ENCODE data around the gene HNRNPC.
"Not testable (repeated sequence)": the region's sequence is repeated elsewhere in the genome, so short reads cannot be mapped to it uniquely, and the experiment has no call there.

Gene HNRNPC

DNA sequence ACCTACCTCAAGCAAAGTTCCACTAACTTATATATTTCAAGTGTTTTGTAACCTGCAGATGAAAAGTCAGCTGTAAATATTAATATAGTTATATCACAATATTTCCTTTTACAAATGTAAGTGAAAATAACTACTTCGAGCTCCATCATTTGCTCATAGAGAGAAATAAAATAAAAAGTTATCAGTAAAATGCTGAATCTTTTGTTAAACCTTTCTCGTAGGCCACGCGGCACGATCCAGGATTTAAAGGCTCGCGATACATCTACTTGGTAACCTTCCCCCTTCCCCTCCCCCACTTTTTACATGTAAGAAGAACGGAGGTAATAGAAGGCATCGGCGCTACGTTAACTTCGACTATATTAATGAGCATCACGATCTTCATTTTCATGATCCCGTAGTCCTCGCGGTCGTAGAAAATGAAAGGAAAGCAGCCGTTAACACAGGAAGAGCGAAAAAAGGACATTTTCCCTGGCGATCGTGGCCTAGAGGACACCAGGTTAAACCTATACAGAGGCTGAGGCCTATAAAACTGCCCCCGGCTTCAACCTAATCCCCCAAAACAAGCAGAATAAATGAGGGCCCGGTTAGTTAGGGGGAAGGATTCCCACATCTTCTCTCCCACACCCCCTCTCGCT is 508 bp downstream of the HNRNPC start:
- peak; percentile 63 for DNase-seq

DNA sequence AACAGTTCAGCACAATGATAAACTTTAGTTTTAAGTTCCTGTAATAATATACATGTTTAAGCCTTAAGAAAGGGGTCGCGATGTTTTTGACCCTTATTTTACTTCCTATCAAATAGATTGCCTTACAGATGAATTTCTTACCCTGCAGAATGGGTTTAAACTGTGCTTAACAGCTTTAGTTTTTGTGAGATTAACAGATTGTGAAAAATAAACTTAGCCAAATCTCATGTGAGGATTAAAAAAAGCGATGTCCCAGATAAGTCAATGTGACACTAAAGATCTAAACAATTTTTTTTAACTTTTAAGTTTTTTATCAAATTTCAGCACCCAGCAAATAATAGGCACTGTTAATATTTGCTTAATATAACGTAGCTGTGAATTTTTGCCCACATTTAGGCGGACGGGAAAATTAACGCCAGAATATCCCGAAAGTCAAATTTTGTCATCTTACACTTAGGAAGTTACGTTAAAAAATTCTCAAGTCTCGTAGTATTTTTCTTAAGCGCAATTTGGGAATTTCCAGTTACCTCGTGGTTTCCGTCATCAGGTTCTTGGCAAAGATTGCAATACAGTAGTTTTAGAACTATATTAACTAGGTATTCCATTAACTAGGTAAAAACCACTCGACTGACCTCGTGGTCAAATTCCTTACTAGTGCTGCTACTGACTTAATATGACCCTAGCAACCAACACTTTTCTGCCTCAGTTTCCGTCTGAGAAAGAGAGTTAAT is 1.2 kb downstream of the HNRNPC start:
- peak; percentile 23 for DNase-seq

DNA sequence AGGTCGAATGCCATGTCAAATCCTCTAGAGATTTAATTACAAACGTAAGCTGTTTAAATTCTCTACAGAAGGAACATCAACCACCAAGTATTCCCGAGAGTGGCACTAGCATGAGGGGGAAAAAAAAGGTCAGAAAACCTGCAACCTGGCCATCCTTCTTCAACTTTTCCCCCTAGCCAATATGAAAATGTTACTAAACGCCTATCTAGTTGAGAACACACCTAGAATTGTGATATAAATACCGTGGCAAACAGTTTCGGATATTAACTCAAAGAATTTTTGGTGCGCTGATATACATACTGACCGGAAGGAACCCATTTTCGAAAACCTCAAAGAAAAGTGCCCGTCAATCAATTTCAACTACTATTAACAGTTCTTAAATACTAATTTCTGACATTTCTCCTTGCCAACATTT is 1.8 kb downstream of the HNRNPC start:
- DNase-seq, result peak; percentile 45

DNA sequence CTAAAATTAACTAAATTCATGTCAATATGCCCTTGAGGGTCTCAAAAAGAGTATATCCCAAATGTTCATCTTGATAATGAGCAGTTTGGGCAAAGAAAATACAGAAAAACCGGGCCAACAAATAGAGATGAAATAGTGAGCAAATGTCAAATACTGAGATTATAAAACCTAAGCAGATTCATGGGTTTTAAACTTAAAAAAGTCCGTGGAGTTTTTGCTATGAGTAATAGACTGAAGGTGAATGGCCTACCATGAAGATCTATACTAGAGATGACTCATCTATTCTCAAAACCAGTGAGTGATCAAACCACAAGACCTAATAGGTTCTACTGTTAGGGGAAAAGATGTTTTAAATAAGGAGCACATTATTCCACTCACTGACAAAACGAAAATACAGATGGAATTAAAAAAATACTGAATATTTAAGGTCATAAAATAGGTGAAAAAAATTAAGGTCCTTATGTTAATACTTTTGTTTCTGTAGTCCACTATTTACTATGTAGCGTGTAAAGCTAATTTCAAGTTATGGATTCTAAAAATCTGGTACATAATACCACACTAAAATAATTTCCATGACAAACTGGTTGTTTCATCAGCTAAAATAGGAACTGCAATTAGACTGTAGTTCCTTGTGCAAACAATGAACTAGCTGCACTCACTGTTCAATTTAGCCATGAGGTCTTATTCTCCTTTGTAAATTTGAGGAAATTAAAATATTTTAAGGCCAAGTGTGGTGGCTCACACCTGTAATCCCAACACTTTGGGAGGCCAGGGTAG is 5.0 kb downstream of the HNRNPC start:
- DNase-seq, result no peak

DNA sequence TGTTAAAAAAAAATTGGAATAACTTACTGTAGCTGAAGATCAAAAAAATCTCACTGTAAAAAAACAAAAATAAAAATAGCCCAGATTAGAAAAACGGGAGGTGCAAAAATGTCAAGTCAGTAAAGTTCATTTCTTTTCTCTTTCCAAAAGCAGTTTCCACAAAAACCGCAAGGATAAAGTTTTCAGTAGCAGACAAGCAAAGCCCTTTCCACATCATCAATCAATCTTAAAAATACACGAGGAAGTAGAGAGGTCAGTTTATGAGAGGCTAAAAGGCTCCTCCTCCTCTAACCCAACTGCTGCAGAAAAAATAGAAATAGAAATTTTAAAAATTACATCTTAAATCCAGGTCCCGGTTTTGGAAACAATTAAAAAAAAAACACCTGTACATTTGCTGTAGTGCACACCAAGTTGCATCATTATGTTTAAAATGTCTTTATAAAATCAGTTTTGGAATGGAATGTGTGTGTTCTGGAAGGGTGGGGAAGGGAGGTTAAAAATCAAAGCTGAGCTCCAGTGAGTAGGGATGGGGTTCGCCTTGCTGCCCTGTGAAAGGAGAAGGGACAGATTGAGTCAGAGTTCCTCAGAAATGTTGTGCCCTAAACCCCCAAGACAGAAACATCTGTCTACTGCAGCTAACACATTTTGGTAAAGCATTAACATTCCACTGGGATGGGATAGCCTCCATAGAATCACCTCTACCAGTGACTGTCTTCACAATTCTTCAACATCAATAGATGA is 5.8 kb downstream of the HNRNPC start:
- DNase-seq, result peak; percentile 35

DNA sequence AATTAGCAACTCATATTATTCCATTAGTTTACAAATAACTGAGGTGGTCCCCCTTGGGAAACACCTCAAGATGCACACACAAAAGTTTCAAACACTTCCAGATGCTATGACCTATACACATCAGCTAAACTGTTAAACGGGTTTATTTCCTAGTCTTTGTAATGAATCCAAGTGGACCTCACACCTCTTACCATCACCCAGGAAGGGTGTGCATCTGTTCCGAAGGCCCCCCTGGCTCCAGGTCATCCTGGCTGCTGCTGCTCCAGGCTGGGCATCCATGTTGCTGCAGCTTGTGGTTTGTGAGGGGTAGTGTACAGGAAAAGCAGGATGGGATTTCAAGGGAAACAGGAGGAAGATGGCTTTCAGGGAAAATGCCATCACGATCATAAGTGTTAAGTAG is 6.8 kb downstream of the HNRNPC start:
- no peak for DNase-seq

DNA sequence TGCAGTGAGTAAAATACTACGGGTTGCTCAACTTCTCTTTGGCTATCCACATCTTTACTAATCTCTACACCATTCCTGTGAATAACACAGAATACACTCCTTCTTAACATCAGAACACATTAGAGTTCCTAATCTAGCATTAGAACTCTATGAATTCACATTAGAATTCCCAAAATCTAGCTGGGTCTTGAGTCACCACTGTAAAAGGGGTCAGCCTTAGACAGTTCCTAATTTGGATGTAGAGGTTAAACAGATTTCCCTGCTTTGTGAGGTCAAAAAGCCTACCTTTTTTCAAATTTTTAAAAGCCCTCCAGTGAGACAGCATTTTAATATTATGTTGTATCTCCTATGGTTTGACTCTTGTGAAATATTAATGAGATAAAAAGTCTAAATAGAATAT is 7.4 kb downstream of the HNRNPC start:
- DNase-seq, result no peak

DNA sequence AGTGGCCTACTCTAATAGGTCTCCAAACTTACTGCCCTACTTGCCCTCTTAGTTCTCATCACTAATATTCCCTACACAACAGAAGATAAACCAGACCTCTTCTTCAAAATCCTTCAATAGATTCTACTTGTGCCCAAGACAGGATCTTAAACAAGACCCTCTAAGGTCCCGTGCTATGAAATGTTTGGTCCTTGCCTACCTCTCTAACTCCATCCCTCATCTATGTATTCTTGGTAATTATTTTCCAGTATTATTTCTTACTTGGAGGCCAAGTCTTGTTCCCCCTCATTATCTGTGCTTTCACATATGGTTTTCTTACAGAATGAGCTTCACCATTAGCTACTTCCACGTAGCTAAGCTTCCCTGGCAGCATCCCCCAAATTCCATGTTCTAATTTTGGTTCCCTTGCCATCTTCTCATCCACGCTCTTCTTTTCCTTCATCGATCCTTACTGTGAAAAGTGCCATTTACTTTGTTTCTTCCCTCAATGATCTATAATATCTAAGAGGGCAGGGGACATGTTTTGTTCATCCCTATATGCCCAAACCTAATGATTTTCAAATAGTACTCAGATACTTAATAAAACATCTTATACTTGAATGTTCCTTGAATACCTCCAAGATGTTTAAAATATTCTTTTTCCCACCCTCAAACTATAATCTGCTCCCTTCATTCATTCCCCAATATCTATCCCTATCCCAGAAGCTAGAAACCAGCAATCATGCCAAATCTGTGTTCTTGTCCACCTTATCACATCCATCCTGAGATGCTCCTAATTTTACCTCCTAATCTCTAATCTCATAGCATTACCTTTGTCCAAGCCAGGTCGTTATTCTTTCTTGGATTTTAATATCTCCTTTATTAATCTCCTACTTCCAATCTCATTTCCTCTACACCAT is 10.1 kb downstream of the HNRNPC start:
- no peak for DNase-seq

DNA sequence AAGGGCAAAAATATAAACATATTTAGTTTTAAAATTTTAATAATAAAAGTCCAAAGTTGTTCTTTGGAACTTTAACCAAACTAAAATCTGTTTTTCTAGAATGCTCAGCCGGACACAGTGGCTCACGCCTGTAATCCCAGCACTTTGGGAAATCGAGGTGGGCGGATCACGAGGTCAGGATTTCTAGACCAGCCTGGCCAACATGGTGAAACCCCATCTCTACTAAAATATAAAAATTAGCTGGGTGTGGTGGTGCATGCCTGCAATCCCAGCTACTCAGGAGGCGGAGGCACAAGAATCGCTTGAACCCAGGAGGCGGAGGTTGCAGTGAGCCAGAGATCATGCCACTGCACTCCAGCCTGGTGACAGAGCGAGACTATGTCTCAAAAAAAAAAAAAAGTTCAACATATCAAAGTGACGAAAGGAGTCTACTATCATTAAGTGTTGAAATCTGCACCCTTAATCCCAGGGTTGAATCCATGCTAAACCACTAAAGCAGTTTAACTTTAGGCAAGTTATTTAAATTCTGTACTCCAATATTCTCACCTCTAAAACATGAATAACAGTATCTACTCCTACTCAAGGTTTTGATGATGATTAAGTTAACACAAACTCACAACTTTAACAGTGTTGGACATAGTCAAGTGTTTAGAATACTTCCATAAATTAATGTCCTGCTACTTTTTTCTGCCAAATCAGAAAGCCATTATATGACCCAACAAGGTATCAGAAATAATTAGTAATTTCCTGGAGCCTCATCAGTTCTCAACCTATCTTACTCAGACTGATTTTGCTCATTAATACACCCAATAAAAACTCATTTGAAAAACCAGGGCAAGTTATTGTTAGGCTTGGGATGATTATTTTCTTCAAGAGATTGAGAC is 11.0 kb downstream of the HNRNPC start:
- DNase-seq, result no peak

DNA sequence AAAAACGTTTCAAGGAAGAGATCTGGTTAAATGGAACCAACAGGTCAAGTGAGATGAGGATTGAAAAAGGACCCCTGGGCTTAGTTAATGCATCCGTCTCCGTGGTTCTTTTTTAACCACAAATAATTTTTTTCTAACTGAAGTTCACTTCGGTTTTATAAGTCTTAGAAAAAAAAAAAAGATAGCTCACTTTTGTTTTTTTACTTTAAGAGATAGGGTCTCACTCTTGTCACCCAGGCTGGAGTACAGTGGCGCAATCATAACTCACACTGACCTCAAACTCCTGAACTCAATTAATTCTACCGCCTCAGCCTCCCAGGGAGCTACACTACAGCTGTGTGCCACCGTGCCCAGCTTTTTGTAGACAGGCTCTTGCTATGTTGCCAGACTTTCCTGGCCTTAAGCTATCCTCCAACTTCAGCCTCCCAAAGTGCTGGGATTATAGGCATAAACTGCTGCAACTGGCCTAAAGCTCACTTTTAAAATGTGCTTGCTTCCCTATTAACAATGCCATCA is 11.8 kb downstream of the HNRNPC start:
- no peak for DNase-seq

DNA sequence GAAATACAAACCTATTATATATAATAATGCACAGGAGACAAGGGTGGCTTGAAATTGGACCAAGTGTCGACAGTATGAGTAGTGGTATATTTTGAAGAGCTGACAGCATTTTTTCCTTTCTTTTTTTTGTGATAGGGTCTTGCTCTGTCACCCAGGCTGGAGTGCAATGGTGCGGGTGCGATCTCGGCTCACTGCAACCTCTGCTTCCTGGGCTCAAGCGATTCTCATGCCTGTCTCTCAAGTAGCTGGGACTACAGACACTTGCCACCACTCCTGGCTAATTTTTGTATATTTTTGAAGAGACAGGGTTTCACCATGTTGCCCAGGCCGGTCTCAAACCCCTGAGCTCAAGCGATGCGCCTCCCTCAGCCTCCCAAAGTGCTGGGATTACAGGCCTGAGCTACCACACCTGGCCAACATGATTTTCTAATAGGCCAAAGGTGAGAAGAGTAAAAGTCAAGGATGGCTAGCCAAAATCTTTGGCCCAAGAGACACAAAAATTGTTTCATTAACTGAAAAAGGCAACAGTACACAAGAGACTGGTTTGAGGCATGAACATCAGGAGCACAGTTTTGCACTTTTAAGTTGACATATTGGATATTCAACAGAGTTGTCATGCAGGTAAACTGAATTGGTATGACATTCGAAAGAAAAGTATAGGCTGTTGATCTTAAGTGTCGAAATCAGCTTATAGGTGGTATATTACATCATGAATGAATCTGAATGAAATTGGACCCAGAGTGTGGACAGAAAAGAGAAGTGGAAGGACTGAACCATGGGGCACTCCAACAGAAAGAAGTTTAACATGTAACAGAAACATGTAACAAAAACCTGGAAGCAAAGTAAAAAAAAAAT is 12.5 kb downstream of the HNRNPC start:
- DNase-seq, result no peak

DNA sequence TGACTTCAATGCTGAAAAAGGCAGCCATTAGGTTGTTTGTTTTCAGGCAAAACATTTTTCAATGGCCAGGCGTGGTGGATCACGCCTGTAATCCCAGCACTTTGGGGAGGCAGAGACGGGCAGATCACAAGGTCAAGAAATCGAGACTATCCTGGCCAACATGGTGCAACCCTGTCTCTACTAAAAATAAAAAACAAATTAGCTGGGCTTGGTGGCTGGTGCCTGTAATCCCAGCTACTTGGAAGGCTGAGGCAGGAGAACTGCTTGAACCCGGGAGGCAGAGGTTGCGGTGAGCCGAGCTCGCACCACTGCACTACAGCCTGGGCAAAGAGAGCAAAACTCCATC is 13.2 kb downstream of the HNRNPC start:
- not testable (repeated sequence) for DNase-seq

DNA sequence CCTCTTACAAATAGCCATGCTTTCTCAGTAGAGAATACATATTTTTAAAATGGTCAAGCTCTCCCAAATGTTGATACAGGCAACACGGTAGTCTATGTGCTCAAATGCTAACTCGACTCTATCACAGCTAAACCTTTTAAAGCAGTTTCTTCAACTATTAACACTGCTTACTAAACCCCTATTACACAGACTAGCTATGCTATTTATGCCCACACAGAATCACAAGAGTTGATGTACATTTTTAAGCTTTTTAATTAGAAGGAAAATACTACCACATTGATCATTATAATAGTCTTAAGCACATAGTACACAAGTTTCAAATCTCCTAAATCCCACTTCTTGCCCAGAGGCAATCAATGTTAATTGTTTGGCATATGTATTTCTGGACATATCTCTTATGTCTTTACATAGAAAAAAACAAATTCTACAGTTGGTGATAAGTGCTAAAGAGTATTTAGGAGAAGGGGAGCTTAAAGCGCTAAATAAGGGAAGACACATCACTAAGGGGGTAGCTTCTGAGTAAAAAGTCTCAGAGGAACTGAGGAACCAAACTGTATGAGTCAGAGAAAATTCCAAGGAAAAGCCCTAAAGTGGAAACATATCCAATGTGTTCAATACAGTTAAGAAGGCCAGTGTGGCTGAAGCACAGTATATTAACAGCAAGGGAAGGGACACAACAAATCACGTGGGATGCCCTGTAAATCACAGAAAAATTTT is 13.7 kb downstream of the HNRNPC start:
- no peak for DNase-seq

DNA sequence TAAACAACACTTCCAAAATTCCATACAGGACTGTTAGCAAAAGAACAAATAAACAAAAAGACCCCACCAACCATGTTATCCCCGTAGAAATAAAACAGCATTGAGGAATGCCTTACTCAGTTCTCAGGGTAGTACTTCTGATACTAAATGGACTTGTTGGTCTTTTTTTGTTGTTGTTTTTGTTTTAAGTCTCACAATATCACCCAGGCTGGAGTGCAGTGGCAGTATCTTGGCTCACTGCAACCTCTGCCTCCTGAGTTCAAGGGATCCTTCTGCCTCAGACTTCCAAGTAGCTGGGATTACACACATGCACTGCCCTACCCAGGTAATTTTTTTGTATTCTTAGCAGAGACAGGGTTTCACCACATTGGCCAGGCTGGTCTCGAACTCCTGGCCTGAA is 17.1 kb downstream of the HNRNPC start:
- DNase-seq, result no peak

DNA sequence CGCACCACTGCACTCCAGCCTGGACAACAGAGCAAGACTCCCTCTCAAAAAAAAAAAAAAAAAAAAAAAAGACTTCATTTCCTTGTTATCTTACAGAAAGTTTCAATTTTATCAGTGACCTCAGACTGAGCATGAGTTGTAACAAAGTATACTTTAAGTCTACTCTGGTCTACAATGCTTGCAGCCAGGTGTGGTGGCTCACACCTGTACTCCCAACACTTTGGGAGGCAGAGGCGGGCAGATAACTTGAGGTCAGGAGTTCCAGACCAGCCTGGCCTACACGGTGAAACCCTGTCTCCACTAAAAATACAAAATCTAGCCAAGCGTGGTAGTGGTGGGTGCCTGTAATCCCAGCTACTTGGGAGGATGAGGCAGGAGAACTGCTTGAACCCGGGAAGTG is 18.0 kb downstream of the HNRNPC start:
- DNase-seq, result no peak

DNA sequence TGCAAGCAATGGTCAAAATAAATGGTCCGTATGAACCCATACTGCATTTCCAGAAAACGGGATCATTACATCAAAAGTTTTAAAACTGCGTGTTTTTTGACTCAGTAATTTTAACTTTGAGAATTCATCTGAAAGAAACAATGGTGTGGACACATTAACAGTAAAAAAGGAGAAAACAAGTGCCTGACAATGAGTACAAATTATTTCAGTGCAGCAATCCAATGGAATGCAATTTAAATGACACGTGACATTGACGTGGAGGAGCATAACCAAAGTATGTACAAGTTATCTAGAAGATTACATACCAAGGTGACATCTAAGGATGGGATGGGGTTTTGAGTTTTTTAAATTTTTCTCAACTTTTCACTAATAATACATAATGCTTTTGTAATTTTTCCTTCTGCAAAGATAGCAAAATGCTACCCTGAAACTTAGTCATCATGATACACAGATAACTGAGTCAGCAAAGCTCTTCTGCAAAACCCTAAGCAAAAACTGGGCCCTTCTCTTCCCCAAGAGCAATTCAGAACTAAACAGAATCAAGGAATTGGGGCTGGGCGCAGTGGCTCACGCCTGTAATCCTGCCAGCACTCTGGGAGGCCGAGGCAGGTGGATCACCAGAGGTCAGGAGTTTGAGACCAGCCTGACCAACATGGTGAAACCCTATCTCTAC is 20.4 kb downstream of the HNRNPC start:
- DNase-seq, result no peak

DNA sequence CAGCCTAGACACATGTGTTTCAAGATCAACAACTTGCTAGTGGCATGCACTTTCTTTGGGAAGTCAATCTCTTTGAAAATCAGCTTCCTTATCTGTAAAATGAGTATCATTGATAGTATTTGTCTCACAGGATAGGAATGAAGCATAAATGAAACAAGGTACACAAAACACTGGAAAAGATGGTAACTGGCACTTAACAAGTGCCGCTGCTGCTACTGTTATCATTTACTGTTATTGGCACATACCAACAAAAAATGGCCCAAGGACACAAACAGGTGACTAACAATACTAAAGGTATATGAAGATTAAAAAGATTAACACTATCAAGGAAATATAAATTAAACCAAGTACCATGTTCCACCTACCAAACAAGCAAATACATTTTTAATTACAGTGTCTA is 20.9 kb downstream of the HNRNPC start:
- no peak for DNase-seq

DNA sequence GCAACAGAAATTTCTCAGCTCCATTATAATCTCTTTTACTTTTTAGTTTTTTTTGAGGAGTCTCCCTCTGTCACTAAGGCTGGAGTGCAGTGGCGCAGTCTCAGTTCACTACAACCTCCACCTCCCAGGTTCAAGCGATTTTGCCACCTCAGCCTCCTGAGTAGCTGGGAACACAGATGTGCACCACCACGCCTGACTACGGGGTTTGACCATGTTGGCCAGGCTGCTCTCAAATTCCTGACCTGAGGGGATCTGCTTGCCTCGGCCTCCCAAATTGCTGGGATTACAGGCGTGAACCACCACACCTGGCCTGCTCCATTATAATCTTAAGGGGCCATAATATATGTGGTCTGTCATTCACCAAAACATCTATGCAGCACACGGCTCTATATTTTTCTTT is 23.4 kb downstream of the HNRNPC start:
- no peak for DNase-seq

DNA sequence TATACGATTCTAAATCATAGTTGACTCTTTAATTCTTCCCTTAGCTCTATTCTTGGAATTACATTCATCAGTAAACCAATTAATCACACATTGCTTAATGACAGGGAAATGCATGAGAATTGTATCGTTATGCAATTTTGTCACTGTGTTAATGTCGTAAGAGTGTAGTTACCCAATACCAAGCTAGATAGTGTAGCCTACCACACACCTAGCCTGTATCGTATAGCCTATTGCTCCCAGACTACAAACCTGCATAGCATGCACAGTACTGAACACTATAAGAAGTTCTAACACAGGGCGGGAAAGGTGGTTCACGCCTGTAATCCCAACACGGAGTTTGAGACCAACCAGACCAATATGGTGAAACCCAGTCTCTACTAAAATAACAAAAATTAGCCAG is 24.7 kb downstream of the HNRNPC start:
- no peak for DNase-seq
